DMS 273 (cell line): Measurements from ENCODE around the gene ATP13A4.
"Not testable (repeated sequence)": the region's sequence is repeated elsewhere in the genome, so short reads cannot be mapped to it uniquely, and the experiment has no call there.

ENCODE experiments used
- DNase-seq: peaks from one replicate; lab custom pipeline; 2025; ENCODE audit not compliant: unreplicated experiment; lab: John Stamatoyannopoulos, UW

The ATP13A4 gene

DNA sequence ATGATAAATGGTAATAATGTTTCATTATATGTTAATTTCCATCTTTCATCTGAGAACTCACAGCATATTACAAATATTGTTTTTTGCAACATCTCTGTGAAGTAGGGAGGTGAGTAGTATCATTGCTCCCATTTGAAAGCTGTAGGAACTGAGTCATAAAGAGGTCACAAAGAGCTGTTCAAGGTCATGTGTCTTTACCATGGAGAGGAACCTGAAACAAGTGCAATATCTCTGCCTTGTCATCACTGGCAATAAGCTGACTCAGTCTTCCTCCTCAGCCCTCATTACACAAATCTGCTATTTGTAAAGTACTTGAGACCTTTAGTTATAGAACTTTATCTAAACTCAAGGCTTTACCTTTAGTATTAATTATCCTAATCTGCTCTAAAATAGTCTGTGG lies 4.4 kb upstream of the ATP13A4 start:
- DNase-seq: no peak

DNA sequence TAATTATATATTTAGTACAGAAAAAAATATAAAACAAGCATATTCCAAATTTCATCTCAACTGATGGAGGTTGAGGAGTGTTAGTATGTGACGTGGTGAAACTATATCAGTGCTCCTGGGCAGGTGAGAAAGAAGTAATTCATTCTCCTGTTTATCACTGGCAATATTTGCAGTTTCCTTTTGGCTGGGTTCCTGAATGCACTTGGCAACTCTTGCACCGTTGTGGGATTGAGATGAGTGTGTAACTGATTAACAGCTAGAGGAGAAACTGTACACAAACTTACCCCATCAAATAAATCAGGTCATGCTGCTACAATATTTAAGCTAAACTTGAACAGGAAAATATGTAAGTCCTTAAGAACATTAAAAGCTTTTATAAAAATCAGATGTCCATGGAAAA lies 2.1 kb upstream of the ATP13A4 start:
- DNase-seq: no peak

- DNase-seq: no peak
Measured at GRCh38 chr3:193553586-193553985, 1.1 kb downstream of the ATP13A4 start.

GRCh38 chr3:193552923-193553322 lies 1.8 kb downstream of the ATP13A4 start:
- no peak for DNase-seq

GRCh38 chr3:193548406-193548805 lies 6.3 kb downstream of the ATP13A4 start:
- no peak for DNase-seq

- no peak for DNase-seq
Measured at GRCh38 chr3:193546129-193546528, 8.6 kb downstream of the ATP13A4 start.

DNA sequence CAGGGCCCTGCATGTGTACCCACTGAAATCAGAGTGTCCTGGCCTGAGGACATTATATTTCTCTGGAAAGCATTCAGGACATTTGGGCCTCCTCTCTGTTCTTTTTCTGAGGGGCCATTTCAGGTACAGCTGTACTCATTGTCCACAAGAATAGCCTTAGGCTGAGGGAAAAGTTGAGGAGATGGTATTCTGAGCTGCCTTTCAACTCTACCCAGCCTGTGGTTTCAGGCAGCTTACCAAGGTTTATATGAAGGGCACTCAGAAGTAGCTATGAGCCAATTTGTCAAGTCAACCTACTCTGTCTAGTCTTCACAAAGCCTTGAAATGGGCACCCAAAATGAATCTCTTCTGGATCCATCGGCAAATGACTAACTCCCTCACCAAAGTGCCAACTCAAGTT lies 9.4 kb downstream of the ATP13A4 start:
- no peak for DNase-seq

DNA sequence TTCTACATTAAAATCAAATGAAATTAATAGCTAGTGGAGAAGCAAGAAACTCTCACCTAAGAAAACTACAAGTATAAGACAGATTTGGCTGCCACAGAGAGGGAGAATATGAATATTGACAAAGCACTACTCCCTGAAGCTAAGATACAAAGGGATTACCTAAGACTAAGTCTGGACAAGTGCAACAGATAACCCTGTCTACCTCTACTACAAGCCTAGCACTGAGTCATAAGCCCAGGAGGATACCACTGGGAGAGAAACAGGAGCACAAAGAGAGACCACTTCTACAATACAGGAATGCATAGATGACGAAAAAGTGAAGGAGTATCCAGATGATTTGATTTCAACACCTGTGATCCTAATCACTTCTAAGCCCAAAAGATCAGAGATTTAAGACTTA lies 10.4 kb downstream of the ATP13A4 start:
- DNase-seq: no peak

DNA sequence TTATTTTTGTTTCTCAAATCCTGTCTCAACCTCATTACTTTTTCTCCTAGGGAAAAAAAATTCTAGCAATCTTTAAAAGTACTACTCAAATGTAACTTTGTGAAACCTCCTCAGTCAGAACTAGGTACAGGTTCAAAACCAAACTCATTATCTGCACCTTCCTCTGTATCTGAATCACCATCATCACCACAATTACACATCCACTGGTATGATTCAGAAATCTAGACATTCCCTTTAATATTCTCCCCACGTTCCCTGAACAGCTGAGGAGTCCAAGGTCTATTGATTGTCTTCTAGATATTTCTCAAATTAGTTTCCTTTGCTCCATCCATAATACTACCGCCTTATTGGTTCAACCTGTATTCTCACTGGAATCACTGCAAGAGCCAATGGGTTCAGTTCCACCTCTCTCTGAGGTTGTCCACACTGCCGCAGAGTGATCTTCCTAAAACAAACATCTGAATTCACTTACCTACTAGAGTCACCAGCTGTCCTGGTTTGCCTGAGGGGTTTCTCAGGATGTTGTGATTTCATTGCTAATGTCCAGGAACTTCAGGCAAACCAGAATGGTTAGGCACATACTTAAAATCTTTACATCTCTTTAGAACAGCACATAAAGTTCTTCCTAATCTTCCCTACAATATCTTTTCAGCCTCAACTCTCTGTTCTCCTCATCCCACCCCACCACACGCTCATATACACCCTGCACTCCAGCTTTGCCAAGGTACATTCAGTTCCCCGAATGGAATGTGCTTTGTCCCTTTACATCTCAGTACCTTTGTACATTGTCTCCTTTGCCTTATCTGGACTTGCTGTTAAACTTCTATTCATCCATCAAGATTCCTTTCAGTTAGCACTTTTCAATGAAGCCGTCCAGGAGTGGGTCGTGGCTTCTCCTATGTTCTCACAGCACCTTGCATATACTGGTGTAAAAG lies 24.2 kb downstream of the ATP13A4 start:
- DNase-seq: no peak

DNA sequence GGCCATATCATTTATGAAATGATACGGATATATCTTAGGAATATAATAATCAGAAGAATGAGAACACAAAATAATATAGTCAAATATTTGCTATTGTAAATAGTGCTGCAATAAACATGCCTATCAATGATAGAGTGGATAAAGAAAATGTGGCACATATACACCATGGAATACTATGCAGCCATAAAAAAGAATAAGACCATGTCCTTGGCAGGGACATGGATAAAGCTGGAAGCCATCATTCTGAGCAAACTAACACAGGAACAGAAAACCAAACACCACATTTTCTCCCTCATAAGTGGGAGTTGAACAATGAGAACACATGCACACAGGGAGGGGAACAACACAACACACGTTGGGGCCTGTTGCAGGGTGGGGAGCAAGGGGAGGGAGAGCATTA lies 28.6 kb downstream of the ATP13A4 start:
- not testable (repeated sequence) for DNase-seq

- DNase-seq: no peak
Measured at GRCh38 chr3:193522473-193522872, 32.2 kb downstream of the ATP13A4 start.

- DNase-seq: no peak
Measured at GRCh38 chr3:193520738-193521137, 34.0 kb downstream of the ATP13A4 start.

DNA sequence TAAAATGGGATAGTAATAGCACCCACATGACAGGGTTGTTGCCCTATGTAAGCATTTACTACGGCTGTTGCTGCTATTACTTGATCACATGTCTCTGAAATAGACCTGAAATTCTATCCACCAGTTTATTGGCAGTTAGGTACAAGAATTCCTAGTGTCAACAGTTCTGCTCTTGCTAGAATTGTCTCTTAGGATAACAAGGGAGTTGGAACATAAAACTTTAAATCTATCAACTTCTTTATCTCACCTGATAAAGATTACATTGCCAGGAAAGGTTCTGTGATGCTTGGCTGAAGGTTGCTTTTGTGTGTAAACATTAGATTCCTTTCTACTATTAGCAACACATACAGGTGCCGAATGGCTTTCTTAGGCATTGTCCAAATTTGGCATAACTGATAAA lies 38.7 kb downstream of the ATP13A4 start:
- no peak for DNase-seq

- DNase-seq: no peak
Measured at GRCh38 chr3:193510154-193510553, 44.5 kb downstream of the ATP13A4 start.

- no peak for DNase-seq
Measured at GRCh38 chr3:193509103-193509965, 45.4 kb downstream of the ATP13A4 start.

DNA sequence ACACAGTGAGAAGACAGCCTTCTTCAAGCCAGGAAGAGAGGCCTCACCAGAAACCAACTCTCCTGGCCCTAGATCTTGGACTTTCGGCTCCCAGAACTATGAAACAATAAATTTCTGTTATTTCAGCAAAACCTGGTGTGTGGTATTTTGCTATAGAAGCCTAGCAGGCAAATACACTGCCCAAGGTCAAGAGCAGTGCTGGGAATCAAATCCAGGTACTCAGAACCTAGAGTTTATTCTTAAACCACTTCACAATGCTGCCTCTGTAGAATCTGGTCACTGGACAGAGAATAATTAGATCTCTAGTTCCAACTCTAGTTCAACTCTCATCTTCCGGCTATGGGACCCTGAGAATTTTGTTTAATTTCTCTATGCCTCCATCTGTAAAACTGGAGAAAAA lies 46.6 kb downstream of the ATP13A4 start:
- DNase-seq: no peak

- DNase-seq: no peak
Measured at GRCh38 chr3:193507566-193507965, 47.1 kb downstream of the ATP13A4 start.

DNA sequence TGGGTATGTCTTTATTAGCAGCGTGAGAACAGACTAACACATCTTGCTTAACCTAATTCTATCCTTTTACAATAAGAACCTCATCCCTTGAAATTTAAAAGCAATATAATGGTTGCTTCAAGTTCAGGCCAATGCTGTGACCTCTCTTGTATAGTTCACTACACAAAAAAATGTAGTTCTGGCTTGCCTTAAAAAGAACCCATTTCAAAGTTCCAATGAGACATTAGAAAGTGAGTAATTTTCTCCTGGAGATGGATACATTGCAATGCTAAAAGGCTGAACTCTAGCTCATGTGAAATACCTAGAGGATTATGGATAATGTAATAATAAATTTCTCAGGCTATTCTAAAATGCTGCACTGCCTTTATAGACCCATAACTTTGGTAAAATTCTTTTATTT lies 47.8 kb downstream of the ATP13A4 start:
- DNase-seq: no peak

DNA sequence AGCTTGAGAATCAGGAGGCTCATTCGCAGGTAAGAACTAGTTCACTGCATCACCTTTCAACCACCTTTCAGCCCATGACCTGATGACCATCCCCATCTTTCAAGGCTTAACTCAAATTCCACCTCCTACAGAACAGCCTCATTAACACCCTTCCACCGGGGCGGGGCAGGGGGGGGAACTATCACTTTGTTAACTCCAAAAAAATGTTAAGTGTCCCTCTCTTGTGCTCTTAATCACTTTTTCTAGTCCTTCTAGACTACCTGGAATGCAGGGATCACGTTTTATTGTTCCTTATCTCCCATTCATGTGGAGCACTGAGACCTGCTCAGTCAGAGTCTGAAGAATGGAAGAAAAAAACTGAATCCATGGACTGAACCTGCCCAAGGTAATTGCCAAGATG lies 51.8 kb downstream of the ATP13A4 start:
- DNase-seq: no peak

DNA sequence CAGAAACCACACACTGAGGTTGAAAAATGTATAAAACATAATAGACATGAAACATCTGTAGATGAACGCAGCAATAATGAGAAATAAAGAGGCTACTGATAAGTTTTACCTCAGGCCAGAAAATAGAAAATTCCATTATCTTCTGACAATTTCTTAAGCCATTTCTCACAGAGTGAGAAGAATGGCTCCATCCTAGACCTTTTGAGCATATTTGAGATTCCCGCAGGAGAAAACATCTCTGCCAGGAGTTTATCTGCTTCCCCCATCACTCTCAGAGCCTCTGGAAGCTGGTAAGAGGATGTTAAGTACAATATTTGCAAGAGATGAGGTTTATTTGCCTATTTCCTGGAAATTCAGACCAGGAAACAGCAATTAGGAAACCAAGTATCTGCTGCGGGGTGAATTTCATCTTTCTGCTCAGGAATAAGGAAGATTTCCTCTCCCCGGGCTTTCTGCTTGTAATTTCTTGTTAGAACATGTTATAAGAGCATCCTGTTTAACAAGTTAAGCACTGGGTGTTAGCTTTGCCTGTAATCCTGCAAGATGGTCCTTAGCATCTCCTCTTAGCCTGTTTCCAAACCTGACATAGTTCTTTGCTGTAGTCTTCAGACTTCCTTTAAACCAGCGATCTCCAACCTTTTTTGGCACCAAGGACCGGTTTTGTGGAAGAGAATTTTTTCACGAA lies 54.8 kb downstream of the ATP13A4 start:
- no peak for DNase-seq

DNA sequence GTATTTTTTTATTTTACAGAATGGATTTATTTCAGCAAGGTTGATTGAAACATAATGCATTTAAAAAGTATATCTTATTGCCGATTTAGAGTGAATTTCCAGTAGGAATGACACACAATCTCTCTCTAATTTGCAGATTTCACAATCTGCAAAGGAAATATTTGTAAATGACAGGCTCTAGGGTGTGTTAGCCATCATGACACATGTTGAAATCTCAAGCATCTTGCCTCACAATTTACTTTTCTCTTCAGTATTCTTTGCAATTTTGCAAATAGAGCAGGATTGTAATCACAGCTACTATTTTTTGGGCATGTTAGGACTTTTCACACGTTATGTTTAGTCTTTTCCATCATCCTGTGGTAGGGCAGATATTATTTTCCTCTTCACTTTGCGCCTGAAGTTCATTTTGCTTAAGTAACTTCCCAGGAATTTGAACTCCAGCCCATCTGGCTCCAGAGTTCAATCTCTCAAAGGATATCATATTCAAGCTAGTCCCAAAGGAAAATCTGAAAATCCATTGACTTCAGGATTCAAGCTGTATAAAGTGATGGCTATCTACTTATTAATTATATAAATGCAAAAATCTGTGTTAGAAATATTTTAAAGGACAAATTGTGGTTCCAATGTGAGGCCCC lies 55.4 kb downstream of the ATP13A4 start:
- no peak for DNase-seq
